Esophagus muscularis mucosa (tissue), 4 donors: ENCODE results near the gene FHIP2A. TPM values are rescaled to one million over a fixed set of nuclear protein-coding genes. Genes with fewer than 3 reads are reported as not detected.
"Not testable (repeated sequence)": the region's sequence is repeated elsewhere in the genome, so short reads cannot be mapped to it uniquely, and the experiment has no call there.

Source experiments
- DNase-seq: peaks from one replicate; pipeline ENCODE4 v3.0.0-alpha.2; 2017; ENCODE audit errors: extremely low spot score
- H3K27ac ChIP-seq, 4 donors: fragments of 200-600 bp; sonication (generic); replicated peaks in 1 of 4; 1 replicate in 3 of 4; 2 replicates in 1 of 4; pipeline ENCODE4 v1.5.1; 2016 to 2019; ENCODE audit warnings: mild to moderate bottlenecking in 1 of 4
- H3K27me3 ChIP-seq, 4 donors: fragments of 200-600 bp; sonication (generic); one replicate each; pipeline versions ENCODE4 v1.5.1 to v1.6.0; 2016 to 2019
- H3K36me3 ChIP-seq, 4 donors: fragments of 200-600 bp; sonication (generic); one replicate each; pipeline ENCODE4 v1.5.1; 2016 to 2019
- H3K4me1 ChIP-seq, 4 donors: fragments of 200-600 bp; sonication (generic); one replicate each; pipeline ENCODE4 v1.5.1; 2016 to 2019
- H3K4me3 ChIP-seq, 4 donors: fragments of 200-600 bp; sonication (generic); 1 replicate in 2 of 4; 2 replicates in 2 of 4; pipeline ENCODE4 v1.5.1; 2016 to 2019; ENCODE audit warnings: mild to moderate bottlenecking in 4 of 4, moderate library complexity in 1 of 4
- H3K9me3 ChIP-seq, 4 donors: fragments of 200-600 bp; sonication (generic); 1 replicate in 3 of 4; 2 replicates in 1 of 4; pipeline ENCODE4 v1.5.1; 2016 to 2019
- CTCF ChIP-seq, 3 experiments: fragments of 200-600 bp in 2 of 3; fragments of 450-650 bp in 1 of 3; sonication (generic) in 2 of 3; IDR thresholded peaks; one replicate each; pipeline ENCODE4 v1.5.1; 2017 to 2019; ENCODE audit warnings: antibody characterized with exemption in 3 of 3, mild to moderate bottlenecking in 2 of 3, moderate library complexity in 1 of 3
- EP300 ChIP-seq: sonication (generic); formaldehyde crosslinking; IDR thresholded peaks from one replicate; pipeline ENCODE4 v1.6.1; 2017; ENCODE audit warnings: antibody characterized with exemption
- POLR2A ChIP-seq: fragments of 450-650 bp; IDR thresholded peaks from one replicate; pipeline ENCODE4 v1.6.1; 2017; ENCODE audit warnings: antibody characterized with exemption, moderate library complexity, mild to moderate bottlenecking, low read depth
- POLR2AphosphoS5 ChIP-seq, 2 donors: sonication (generic); formaldehyde crosslinking; IDR thresholded peaks; one replicate each; pipeline ENCODE4 v1.6.1; 2017; ENCODE audit warnings: antibody characterized with exemption in 2 of 2
- WGBS: methylation state at CpG from one replicate; pipeline ENCODE4 v1.1.5; 2018; 5-methylcytosine and 5-hydroxymethylcytosine counted together
- intact Hi-C: fragments of 100-400 bp; cut with DNase I; formaldehyde crosslinking; loops from one replicate; pipeline ENCODE4 v1.15.1; 2023
- total RNA-seq, 4 donors: library from RNA; depleted of rRNA; stranded (reverse); fragments of >200 nt; gene quantifications; one replicate each; pipeline versions ENCODE4 v1.1.0 to v1.2.1, GENCODE V29; 2016

FHIP2A gene
- total RNA-seq, result 10 to 100 TPM; 24.7 to 42.8 (median 39.0) TPM

DNA sequence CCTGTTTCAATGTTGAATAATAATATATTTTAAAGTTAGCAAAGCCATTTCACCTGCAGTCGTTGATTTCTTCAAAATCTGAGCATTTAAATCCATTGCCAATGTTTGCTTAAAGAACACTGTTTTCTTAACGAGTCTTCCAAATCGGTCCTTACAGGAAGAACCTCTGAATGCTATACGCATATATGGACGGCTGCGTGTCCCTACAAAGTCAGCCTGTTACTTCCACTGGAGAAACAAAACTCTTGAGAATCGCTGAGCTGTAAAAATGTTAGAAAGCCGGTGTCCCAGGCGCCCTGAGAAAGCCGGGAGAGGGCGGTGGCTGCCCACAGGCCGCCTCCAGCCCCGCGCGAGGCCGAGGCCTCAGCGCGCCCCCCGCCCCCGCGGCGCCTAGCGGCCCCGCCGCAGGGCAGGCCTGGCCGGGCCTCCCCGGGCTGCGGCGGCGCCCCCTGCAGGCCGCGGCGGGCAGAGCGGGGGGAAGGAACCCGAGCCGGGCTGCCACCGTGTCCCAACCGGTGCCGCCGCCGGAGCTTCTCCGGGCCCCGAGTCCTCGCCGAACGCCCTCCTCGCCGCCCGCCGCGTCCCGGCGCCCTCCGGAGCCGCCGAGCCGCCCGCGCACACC lies at the start of gene FHIP2A:
Gene FHIP2A (plus strand): TSS at position 488 of the 622 bp plus-strand sequence. CDS start 299 bp downstream, outside the sequence.
- H3K9me3 ChIP-seq, result no peaks in the 10 kb centered on the region
- peak within 1 kb of the TSS; percentile 95 to 99 (median 98) for H3K27ac ChIP-seq
- peak within 1 kb of the TSS; percentile 76 to 99 (median 96) for H3K4me3 ChIP-seq
- TF ChIP-seq POLR2A (no peak), EP300 (no peak), POLR2AphosphoS5 (IDR thresholded peaks at IDR 0.05) (peak; percentile 12 to 55), CTCF (IDR thresholded peaks at IDR 0.05) (peak; percentile 52 to 78 (median 77))
- no peaks in the 10 kb centered on the region for H3K36me3 ChIP-seq
- intact Hi-C loops, result no loop called here
- no peaks in the 10 kb centered on the region for H3K27me3 ChIP-seq
- 17% methylated on average over 7 of the region's 59 CpGs for WGBS
- H3K4me1 ChIP-seq, result peaks cover 23 to 43% (median 41%) of the 10 kb centered on the region in 4 donors
- DNase-seq, result no peak

GRCh38 chr10:114772496-114773196 lies 48.9 kb upstream of the FHIP2A start:
- no peaks in the 10 kb centered on the region for H3K9me3 ChIP-seq
- WGBS, result 100% methylated on average over 1 of the region's 1 CpG
- intact Hi-C loops, result no loop called here

GRCh38 chr10:114773197-114773532 lies 48.4 kb upstream of the FHIP2A start:
- H3K36me3 ChIP-seq, result no peaks in the 10 kb centered on the region
- H3K9me3 ChIP-seq, result no peaks in the 10 kb centered on the region
- H3K4me1 ChIP-seq, result peaks cover 4 to 9% (median 7%) of the 10 kb centered on the region in 4 donors
- DNase-seq, result no peak
- no peak for TF ChIP-seq POLR2A
- TF ChIP-seq CTCF (IDR thresholded peaks at IDR 0.05), result no peak
- no peak for TF ChIP-seq EP300
- no peak for TF ChIP-seq POLR2AphosphoS5 (IDR thresholded peaks at IDR 0.05)
- H3K4me3 ChIP-seq, result no peak overlapping the region
- WGBS, result 81% methylated on average over 3 of the region's 3 CpGs
- H3K27ac ChIP-seq, result no peak overlapping the region
- H3K27me3 ChIP-seq, result peaks cover 0 to 4% (median 0%) of the 10 kb centered on the region in 4 donors
- intact Hi-C loops, result no loop called here

More at GRCh38 chr10:114772496-114773196, 48.9 kb upstream of the FHIP2A start:
- no peak for DNase-seq
- Histone ChIP-seq H3K36me3 (no peaks in the 10 kb centered on the region), H3K27me3 (peaks cover 0 to 8% (median 1%) of the 10 kb centered on the region in 4 donors), H3K4me3 (no peak overlapping the region), H3K27ac (no peak overlapping the region), H3K4me1 (peaks cover 7 to 12% (median 10%) of the 10 kb centered on the region in 4 donors)
- TF ChIP-seq CTCF (IDR thresholded peaks at IDR 0.05) (no peak), POLR2AphosphoS5 (IDR thresholded peaks at IDR 0.05) (no peak), EP300 (no peak), POLR2A (no peak)

DNA sequence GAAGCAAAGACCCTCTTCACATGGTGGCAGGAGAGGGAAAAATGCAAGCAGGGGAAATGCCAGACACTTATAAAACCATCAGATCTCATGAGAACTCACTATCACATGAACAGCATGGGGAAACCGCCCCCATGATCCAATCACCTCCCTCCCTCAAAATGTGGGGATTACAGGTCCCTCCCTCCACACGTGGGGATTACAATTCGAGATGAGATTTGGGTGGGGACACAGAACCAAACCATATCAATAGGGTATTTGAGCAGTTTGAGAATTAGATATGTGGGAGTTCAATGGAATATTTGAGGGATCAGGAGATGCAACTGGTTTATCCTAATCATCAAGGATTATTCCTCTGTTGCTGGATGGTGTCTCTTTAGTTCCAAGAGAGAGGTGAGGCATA lies 46.5 kb upstream of the FHIP2A start:
- WGBS, result 91% methylated on average over 3 of the region's 3 CpGs
- intact Hi-C loops, DNase-seq, H3K4me1 ChIP-seq, H3K27me3 ChIP-seq, H3K4me3 ChIP-seq, H3K36me3 ChIP-seq, H3K9me3 ChIP-seq, H3K27ac ChIP-seq: not testable (repeated sequence)

- intact Hi-C loops, result no loop called here
- Histone ChIP-seq H3K4me3 (no peak overlapping the region), H3K9me3 (no peaks in the 10 kb centered on the region), H3K36me3 (no peaks in the 10 kb centered on the region), H3K27ac (no peak overlapping the region), H3K27me3 (no peaks in the 10 kb centered on the region), H3K4me1 (peaks cover 11 to 15% (median 13%) of the 10 kb centered on the region in 4 donors)
- TF ChIP-seq POLR2AphosphoS5 (IDR thresholded peaks at IDR 0.05) (no peak), CTCF (IDR thresholded peaks at IDR 0.05) (no peak), EP300 (no peak), POLR2A (no peak)
- no peak for DNase-seq
- WGBS, result 82% methylated on average over 1 of the region's 1 CpG
Measured at GRCh38 chr10:114777415-114777814, 44.2 kb upstream of the FHIP2A start.
